HT-29 (cell line): Measurements from ENCODE around the gene CEP131. TPM values are rescaled to one million over a fixed set of nuclear protein-coding genes. Genes with fewer than 3 reads are reported as not detected.
"Not testable (repeated sequence)": the region's sequence is repeated elsewhere in the genome, so short reads cannot be mapped to it uniquely, and the experiment has no call there.

Source experiments
- DNase-seq: peaks from one replicate; pipeline ENCODE4 v3.0.0-alpha.2; 2015; ENCODE audit warnings: low spot score
- total RNA-seq: library from RNA; depleted of rRNA; stranded (reverse); fragments of >200 nt; shearing (Covaris generic); gene quantifications from 2 replicates; pipeline ENCODE4 v1.2.3, GENCODE V29; 2014

Gene CEP131
- total RNA-seq, 1 experiment from 2014 or later = 46.0 TPM

- peak; percentile 99 for DNase-seq
These were observed 16.3 kb upstream of the CEP131 start, which contains the start of the genes NDUFAF8 and TEPSIN for GRCh38 chr17:81238815-81239713. TSS of gene NDUFAF8 (plus strand) at chr17:81239318. CDS start at chr17:81239364, 46 bp downstream. TSS of gene TEPSIN (minus strand) at chr17:81239055. CDS start at chr17:81239033, 22 bp downstream.

- no peak for DNase-seq
These were observed 15.7 kb upstream of the CEP131 start for GRCh38 chr17:81238490-81238814.

GRCh38 chr17:81237591-81238489 lies 15.1 kb upstream of the CEP131 start:
- no peak for DNase-seq

- no peak for DNase-seq
These were observed 14.0 kb upstream of the CEP131 start for GRCh38 chr17:81236784-81237183.

DNA sequence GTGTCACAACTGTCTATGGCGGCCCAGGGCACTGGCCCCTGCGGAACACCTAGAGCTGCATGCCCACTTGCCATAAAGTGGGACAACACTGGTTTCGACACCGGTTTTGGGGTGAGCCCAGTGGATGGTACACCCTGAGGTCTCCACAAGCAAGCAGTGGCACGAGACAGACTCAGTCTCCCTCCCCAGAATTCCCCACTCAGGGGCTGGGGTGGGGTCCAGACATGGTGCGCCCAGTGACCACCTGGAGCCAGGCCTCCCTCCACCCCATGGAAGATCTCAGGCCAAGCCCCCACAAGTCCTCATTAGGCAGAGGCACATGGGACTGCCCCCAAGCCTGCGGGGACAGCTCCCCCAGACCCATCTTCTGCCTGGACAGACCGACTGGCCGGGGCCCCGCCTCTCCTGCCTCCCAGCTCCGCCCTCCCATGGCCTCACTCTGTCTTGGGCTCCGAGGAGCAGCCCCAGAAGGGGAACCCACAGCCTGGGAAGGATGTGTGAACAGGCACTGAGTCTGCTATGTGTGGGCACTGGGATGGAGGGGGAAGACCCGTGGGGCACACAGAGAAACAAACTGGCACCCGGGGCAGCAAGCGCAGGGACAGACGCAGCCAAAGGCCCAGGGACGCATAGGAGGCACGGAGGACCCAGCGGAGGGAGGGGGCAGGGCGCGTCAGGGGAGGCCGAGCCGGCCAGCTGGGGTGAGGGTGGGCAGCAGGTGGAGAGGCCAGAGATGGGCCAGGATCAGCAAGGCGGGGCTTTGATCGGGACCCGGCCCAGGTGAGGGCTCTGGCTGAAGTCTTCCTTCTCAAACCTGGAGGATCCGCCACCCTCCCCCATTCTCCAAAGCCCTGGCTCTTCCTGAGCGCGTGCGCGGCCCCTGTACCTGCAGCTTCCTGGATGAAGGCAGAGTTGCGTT lies 13.3 kb upstream of the CEP131 start:
- no peak for DNase-seq

GRCh38 chr17:81234940-81235821 lies 12.4 kb upstream of the CEP131 start:
- DNase-seq = no peak

DNA sequence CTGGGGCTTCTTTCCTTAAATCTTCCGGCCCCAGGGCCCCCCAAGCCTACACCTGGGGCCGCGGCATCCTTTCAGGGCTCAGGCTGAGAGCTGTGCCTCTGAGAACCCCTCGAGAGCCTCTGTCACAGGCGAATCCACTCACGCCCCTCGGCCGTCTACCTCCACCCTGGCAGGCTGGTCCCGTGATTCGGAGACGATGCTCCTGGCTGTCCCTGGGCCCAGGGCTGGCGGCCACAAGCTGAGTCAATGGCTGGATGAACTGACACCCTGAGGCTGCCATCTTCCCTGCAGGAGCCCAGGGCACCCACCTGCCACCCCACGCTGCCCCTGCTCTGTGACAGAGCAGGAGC lies 11.7 kb upstream of the CEP131 start:
- no peak for DNase-seq

GRCh38 chr17:81233811-81234505 lies 11.2 kb upstream of the CEP131 start:
- DNase-seq = no peak

DNA sequence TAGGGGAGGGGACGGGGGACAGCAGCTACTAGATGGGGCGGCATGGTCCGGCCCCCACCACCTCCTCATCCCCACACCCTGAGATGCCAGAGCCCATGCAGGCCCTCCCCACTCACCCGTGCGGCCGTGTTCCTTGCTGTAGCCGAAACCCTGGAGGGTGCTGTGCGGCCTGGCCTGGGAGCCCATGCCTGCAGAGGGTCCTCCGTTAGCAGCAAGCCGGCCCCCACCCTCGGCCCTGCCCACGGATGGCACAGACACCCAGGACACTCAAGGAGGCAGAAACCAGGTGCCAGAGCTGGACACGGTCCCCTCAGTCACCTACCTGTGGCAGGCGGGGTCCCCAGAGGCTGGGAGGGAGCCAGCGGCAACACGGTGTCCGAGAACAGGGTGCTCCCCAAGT lies 10.6 kb upstream of the CEP131 start:
- no peak for DNase-seq

- DNase-seq = no peak
These were observed 10.0 kb upstream of the CEP131 start for GRCh38 chr17:81232616-81233241.

- no peak for DNase-seq
These were observed 9.2 kb upstream of the CEP131 start for GRCh38 chr17:81231766-81232581.

DNA sequence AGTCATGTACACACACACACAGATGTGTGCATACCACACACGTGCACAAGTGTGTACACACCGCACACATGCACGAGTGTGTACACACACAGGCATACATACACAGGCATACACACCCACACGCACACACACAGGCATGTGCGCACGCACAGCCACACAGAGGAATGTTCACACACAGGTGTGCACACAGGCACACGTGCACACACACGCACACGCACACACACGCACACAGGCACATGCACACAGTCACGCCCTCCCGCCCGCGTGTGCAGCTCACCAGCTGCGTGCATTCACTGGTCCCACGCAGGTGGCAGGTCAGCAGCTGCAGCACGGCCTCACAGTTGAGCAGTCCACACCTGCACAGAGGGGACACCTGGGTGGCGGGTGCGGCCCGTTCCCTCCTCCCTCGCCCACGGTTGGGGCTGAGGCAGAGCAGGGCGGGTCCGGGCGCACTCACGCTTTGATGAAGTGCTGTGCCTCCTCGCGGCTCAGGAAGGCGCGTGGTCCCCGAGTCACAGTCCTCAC lies 8.4 kb upstream of the CEP131 start:
- DNase-seq = no peak

DNA sequence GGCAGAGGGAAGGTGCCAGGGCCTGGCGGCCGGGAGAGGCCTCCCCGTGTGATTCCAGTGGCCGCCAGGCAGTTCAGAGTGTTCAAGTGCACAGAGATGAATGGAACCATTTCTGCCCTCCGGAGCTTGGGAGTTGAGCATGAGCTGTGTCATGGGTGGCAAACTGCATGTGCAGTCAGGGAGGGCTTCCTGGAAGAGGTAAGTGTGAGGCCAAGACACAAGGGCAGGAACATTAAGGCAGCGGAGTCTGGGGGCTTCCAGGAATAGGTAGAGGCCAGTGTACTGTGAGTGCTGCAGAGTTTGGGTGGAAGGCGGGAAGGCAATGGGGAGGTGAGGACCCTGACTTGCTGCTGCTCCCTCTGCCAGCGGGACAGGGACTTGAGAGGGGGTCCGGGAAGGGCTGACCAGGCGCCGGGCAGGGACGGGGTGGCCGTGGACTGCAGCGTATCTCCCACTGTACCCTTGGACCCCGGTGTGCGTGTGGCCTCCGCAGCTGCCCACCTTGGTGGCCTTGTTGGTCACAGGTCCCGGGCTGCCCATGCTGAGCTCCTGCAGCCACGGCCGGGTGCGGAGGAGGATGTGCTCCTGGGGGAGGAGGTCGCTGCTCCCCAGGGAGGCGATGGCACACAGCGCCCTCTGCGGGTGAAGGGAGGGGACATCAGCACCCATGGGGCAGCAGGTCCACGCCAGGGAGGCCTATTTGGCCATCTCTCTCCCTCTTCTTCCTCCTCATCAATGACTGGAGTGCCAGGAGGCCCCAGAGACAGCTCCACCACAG lies 7.5 kb upstream of the CEP131 start:
- DNase-seq = peak; percentile 48

- no peak for DNase-seq
These were observed 6.8 kb upstream of the CEP131 start for GRCh38 chr17:81229666-81229920.

GRCh38 chr17:81228834-81229665 lies 6.3 kb upstream of the CEP131 start:
- DNase-seq = no peak

- DNase-seq = no peak
These were observed 5.7 kb upstream of the CEP131 start for GRCh38 chr17:81228420-81228819.

DNA sequence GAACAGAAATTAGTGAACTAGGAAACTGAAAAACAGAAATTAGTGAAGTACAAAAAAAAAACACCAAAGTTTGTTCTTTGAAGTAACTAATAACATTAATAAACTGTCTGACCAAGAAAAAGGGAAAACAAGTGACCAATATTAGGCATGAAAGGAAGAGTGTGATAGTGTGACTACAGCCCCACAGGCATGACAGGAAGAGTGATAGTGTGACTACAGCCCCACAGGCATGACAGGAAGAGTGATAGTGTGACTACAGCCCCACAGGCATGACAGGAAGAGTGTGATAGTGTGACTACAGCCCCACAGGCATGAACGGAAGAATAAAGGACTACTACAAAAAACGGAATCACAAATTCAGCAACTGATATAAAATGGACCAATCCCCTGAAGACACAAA lies 4.9 kb upstream of the CEP131 start:
- not testable (repeated sequence) for DNase-seq
